HG02970 (cell line): Measurements from ENCODE around the gene TMPRSS11D.

Experiments used
- ATAC-seq: cut with Tn5 transposase; IDR thresholded peaks from one replicate; pipeline ENCODE4 v1.9.1; 2021; ENCODE audit warnings: mild to moderate bottlenecking, moderate library complexity, moderate number of reproducible peaks; ENCODE audit not compliant: unreplicated experiment, low FRiP score

The TMPRSS11D gene

DNA sequence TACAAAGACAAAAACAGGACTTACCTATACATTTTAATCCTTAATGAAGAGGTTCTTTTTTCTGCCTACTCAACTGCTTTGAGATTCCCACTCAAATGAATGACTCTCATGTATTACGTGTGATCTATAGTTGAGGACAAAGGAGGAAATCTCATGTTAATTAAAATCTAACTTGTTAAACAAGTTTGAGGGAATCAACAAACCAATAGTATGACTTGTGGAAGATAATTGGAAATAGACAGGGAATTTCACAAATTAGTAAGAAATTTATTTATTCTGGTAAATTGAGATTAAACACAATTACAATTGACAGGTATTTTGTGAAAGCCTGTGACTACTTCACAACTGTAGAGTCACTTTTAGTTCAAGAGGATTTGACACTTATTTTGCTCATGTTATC lies at the start of gene TMPRSS11D:
Gene TMPRSS11D (minus strand): TSS at position 101 of the 400 bp plus-strand sequence. CDS start 69 bp downstream, at position 32.
- no peak for ATAC-seq

- ATAC-seq, result no peak
Measured at GRCh38 chr4:67933038-67933437, 49.2 kb upstream of the TMPRSS11D start.

GRCh38 chr4:67931256-67931655 lies 47.5 kb upstream of the TMPRSS11D start:
- ATAC-seq, result no peak

DNA sequence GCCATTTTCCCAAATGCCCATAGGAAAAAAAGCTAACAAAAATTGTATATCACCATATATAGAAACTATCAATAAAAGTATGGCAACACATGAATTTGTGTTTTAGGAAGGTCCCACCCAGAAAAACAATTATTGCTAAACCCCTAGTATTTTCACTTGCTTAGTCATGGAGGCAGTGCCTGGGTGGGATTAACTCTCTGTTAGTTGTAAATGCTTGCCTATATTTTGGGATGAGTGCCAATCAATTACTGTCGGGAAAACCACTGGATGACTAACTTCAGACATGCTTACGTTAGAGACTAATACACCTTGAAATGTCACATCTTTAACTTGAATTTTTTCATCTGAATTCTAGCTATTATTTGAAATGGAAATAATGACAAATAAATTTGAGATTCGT lies 45.6 kb upstream of the TMPRSS11D start:
- ATAC-seq, result no peak

DNA sequence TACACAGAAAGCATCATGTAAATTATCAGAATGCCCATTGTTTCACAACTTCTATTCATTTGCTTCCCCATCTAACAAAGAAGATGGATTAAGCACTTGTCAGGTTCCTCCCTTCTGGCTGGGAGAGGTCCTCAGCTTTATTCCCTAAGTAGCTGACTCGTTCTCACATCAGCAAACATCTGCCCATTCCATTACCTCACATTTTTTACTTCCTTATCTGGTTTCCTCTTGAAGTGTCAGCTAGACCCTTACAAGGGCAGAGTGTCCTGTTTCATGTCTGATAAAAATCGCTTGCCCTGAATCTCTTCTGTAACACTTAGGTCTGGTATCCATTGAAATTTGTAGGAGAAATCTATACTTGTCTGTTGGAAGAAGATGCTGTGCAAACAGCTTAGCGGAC lies 44.7 kb upstream of the TMPRSS11D start:
- no peak for ATAC-seq

GRCh38 chr4:67927251-67927650 lies 43.4 kb upstream of the TMPRSS11D start:
- ATAC-seq, result no peak

DNA sequence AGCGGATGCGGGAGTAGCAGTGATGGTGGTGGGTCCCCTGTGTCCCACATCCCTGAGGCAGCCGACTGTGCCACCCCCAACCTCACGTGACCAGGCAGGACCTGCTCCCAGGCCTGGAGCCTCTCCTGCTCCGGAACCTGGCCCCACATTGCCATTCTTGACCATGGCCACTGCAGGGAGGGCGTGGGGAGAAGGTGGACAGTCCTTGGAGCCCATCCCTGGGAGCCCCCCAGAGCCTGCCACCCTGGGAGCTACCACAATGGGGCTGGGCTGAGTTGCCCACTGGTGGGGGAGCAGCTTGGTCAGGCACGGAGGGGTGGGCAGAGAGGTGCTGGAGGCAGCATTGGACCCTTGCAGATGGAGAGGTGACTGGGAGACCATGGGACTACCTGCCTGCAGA lies 42.7 kb upstream of the TMPRSS11D start:
- no peak for ATAC-seq

GRCh38 chr4:67922697-67923096 lies 38.9 kb upstream of the TMPRSS11D start:
- no peak for ATAC-seq

GRCh38 chr4:67918428-67918827 lies 34.6 kb upstream of the TMPRSS11D start:
- ATAC-seq, result no peak

GRCh38 chr4:67915400-67915966 lies 31.7 kb upstream of the TMPRSS11D start:
- ATAC-seq, result no peak

- ATAC-seq, result no peak
Measured at GRCh38 chr4:67912080-67912479, 28.3 kb upstream of the TMPRSS11D start.

DNA sequence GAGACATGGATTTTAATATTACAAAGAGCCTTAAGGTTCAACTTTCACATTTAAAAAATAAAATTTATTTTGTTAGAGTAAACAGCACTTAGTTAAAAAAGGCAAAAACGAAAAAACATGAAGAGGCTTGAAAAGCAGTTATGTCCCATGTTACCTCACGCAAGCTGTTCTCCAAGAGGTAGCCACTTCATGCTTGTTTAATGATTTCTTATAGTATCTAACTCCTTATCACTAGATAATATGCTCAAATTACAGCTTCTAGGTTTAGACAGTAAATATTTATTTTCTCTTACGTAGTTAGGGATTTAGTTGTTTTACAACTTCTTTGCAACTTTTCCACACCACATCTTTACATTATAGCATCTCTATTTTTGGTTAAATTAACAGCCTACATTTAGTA lies 27.8 kb upstream of the TMPRSS11D start:
- ATAC-seq, result no peak

- ATAC-seq, result no peak
Measured at GRCh38 chr4:67911141-67911540, 27.3 kb upstream of the TMPRSS11D start.

- ATAC-seq, result no peak
Measured at GRCh38 chr4:67910585-67910905, 26.7 kb upstream of the TMPRSS11D start.

DNA sequence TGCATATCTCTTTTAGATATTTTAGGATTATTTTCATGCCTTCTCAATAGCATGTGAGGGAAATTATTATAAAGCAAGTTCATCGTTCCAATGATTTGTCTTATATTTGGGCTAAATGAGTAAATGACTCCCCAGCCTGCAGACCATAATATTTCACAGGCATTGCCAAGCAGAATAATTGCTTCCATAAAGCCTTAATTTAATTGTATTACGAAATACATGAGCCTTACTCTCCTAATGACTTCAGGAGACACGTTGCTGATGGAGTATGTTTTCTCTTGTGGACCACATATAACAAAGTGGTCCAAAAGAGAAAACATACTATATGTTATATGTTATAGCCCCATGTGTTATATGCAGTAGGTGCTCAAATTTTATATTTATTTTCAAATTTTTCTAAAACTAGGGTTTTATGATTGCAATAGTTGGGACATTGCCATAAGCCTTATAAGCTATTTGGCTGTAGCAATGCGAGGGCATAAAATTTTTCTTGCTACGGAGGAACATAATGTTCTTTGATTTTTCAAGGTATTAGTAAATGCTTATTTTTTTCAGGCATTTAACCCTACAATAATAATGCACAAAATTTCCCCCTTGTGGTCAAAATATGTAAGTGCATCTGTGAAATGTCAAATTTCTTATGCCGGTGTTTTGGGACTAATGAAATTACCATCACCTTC lies 26.2 kb upstream of the TMPRSS11D start:
- no peak for ATAC-seq

DNA sequence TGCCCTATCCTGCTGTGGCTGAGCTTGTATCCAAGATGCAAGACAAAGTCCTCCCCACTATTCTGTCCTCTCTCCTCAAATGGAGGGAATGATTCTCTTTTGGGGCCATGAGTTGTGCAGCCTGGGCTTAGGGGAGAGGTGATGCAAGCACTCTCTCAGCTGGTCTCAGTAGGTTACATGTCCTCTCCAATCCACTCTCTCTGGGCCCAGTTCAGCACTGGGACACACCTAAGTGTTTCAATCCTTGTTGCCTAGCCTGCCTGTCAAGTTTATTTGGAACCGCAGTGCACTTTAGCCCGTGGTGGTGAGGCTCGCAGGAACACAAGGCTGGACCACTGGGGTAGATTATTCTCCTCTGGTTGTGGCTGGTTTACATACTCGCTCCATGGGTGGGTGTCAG lies 23.8 kb upstream of the TMPRSS11D start:
- ATAC-seq, result no peak

DNA sequence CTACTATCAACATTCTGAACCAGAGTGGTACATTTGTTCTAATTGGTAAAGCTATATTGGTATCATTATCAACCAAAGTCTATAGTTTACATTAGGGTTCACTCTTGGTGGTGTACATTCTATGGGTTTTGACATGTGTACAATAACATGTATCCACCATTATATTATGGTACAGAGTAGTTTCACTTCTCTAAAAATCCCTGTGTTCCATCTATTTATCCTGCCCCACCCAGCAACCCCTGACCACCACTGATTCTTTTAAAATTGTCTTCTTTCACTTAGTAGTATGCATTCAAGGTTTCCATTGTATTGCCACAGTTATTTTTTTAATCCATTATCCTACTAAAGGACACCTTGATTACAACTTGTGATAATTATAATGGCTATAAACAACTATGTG lies 15.3 kb upstream of the TMPRSS11D start:
- ATAC-seq, result no peak

- no peak for ATAC-seq
Measured at GRCh38 chr4:67897686-67898085, 13.9 kb upstream of the TMPRSS11D start.

DNA sequence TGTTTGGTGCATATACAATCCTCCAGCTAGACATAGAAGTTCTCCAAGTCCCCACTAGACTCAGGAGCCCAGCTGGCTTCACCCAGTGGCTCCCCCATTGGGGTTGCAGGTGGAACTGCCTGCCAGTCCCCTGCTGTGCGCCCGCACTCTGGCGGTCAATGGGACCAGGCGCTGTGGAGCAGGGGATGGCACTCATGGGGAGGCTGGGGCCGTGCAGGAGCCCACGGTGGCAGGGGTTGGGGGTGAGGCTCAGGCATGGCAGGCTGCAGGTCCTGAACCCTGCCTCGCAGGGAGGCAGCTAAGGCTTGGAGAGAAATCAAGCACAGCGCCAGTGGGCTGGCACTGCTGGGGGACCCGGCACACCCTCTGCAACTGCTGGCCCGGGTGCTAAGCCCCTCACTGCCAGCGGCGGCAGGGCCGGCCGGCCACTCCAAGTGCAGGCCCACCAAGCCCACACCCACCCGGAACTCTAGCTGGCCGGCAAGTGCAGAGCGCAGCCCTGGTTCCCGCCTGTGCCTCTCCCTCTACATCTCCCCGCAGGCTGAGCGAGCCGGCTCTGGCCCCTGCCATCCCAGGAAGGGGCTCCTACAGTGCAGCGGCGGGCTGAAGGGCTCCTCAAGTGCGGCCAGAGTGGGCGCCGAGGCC lies 12.7 kb upstream of the TMPRSS11D start:
- no peak for ATAC-seq

- no peak for ATAC-seq
Measured at GRCh38 chr4:67894659-67895058, 10.9 kb upstream of the TMPRSS11D start.

DNA sequence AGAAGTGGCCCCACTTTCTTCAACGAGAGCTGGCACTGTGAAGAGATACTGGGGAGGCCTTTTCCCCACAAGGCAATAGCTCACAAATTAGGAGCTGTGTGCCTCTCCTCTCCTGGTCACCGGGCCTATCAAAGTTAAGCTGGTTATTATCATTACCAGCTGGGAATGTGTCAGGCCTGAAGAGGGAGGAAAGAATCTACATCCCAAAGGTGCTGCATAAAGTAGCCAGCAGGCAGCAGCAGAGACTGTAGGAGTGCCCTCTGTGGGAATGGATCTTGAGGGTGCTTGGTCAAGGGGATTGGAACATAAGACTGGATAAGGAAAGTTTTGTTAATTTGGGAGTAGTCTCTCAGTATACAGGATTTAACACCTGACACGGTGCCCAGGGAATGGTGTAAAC lies 9.1 kb upstream of the TMPRSS11D start:
- ATAC-seq, result no peak

DNA sequence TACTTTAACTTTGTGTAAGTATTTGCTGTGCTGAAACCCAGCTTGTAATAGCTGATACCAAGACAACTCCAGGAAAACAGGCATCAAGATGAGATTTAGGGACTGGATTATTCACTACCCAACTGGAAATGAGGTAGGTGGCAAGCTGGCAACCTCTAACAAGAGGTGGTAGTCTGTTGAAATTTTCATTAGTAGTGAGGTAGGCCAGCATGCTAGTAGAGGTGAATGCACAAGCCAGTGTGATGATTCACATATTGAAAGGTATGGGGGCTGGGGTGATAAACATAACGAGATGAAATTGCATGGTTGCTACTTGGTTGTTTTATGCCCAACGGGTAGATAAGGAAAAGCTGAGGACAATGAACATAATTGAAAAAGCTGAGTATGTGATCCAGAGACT lies 8.5 kb upstream of the TMPRSS11D start:
- no peak for ATAC-seq
